Esophagus muscularis mucosa (tissue), 4 donors: Measurements from ENCODE around the gene KHDC4. TPM values are rescaled to one million over a fixed set of nuclear protein-coding genes. Genes with fewer than 3 reads are reported as not detected.

Source experiments
- DNase-seq: peaks from one replicate; pipeline ENCODE4 v3.0.0-alpha.2; 2017; ENCODE audit errors: extremely low spot score
- H3K27ac ChIP-seq, 4 donors: fragments of 200-600 bp; sonication (generic); replicated peaks in 1 of 4; 1 replicate in 3 of 4; 2 replicates in 1 of 4; pipeline ENCODE4 v1.5.1; 2016 to 2019; ENCODE audit warnings: mild to moderate bottlenecking in 1 of 4
- H3K27me3 ChIP-seq, 4 donors: fragments of 200-600 bp; sonication (generic); one replicate each; pipeline versions ENCODE4 v1.5.1 to v1.6.0; 2016 to 2019
- H3K36me3 ChIP-seq, 4 donors: fragments of 200-600 bp; sonication (generic); one replicate each; pipeline ENCODE4 v1.5.1; 2016 to 2019
- H3K4me1 ChIP-seq, 4 donors: fragments of 200-600 bp; sonication (generic); one replicate each; pipeline ENCODE4 v1.5.1; 2016 to 2019
- H3K4me3 ChIP-seq, 4 donors: fragments of 200-600 bp; sonication (generic); 1 replicate in 2 of 4; 2 replicates in 2 of 4; pipeline ENCODE4 v1.5.1; 2016 to 2019; ENCODE audit warnings: mild to moderate bottlenecking in 4 of 4, moderate library complexity in 1 of 4
- H3K9me3 ChIP-seq, 4 donors: fragments of 200-600 bp; sonication (generic); 1 replicate in 3 of 4; 2 replicates in 1 of 4; pipeline ENCODE4 v1.5.1; 2016 to 2019
- CTCF ChIP-seq, 3 experiments: fragments of 200-600 bp in 2 of 3; fragments of 450-650 bp in 1 of 3; sonication (generic) in 2 of 3; IDR thresholded peaks; one replicate each; pipeline ENCODE4 v1.5.1; 2017 to 2019; ENCODE audit warnings: antibody characterized with exemption in 3 of 3, mild to moderate bottlenecking in 2 of 3, moderate library complexity in 1 of 3
- EP300 ChIP-seq: sonication (generic); formaldehyde crosslinking; IDR thresholded peaks from one replicate; pipeline ENCODE4 v1.6.1; 2017; ENCODE audit warnings: antibody characterized with exemption
- POLR2A ChIP-seq: fragments of 450-650 bp; IDR thresholded peaks from one replicate; pipeline ENCODE4 v1.6.1; 2017; ENCODE audit warnings: antibody characterized with exemption, moderate library complexity, mild to moderate bottlenecking, low read depth
- POLR2AphosphoS5 ChIP-seq, 2 donors: sonication (generic); formaldehyde crosslinking; IDR thresholded peaks; one replicate each; pipeline ENCODE4 v1.6.1; 2017; ENCODE audit warnings: antibody characterized with exemption in 2 of 2
- WGBS: methylation state at CpG from one replicate; pipeline ENCODE4 v1.1.5; 2018; 5-methylcytosine and 5-hydroxymethylcytosine counted together
- intact Hi-C: fragments of 100-400 bp; cut with DNase I; formaldehyde crosslinking; loops from one replicate; pipeline ENCODE4 v1.15.1; 2023
- total RNA-seq, 4 donors: library from RNA; depleted of rRNA; stranded (reverse); fragments of >200 nt; gene quantifications; one replicate each; pipeline versions ENCODE4 v1.1.0 to v1.2.1, GENCODE V29; 2016

KHDC4 gene
- total RNA-seq, 4 donors from 2014 or later = 25.8 to 41.5 (median 29.2) TPM

- no peaks in the 10 kb centered on the region for H3K27me3 ChIP-seq
- intact Hi-C loops = loop anchor here (1.0 kb wide), 1 partner anchor 51 kb away; no protein-coding TSS in a partner anchor
- no peaks in the 10 kb centered on the region for H3K9me3 ChIP-seq
- TF ChIP-seq CTCF (IDR thresholded peaks at IDR 0.05) = peak; percentile 67 to 81 (median 67)
- TF ChIP-seq EP300 = no peak
- H3K4me1 ChIP-seq = peaks cover 61 to 68% (median 65%) of the 10 kb centered on the region in 4 donors
- 0% methylated on average over 1 of the region's 1 CpG for WGBS
- no peak overlapping the region for H3K4me3 ChIP-seq
- peaks cover 0 to 4% (median 2%) of the 10 kb centered on the region in 4 donors for H3K36me3 ChIP-seq
- DNase-seq = no peak
- H3K27ac ChIP-seq = peak overlapping the region; percentile 8 to 71 (median 42)
Measured at GRCh38 chr1:155938220-155938627, 4.0 kb upstream of the KHDC4 start.

- Histone ChIP-seq H3K9me3 (no peaks in the 10 kb centered on the region), H3K27ac (peak overlapping the region; percentile 85 to 94 (median 88)), H3K4me3 (peak overlapping the region; percentile 61 to 85 (median 76)), H3K36me3 (peaks cover 5 to 36% (median 23%) of the 10 kb centered on the region in 4 donors), H3K27me3 (no peaks in the 10 kb centered on the region), H3K4me1 (peaks cover 61 to 68% (median 66%) of the 10 kb centered on the region in 4 donors)
- WGBS = 81% methylated on average over 24 of the region's 24 CpGs
- intact Hi-C loops = no loop called here
- DNase-seq = no peak
- TF ChIP-seq CTCF (IDR thresholded peaks at IDR 0.05) = no peak
Measured at GRCh38 chr1:155934936-155935590, 850 bp upstream of the KHDC4 start.

GRCh38 chr1:155933591-155934096, 569 bp downstream of the KHDC4 start:
- H3K4me3 ChIP-seq = peak overlapping the region; percentile 61 to 85 (median 76)
- peaks cover 19 to 50% (median 37%) of the 10 kb centered on the region in 4 donors for H3K36me3 ChIP-seq
- H3K4me1 ChIP-seq = peaks cover 48 to 61% (median 59%) of the 10 kb centered on the region in 4 donors
- H3K9me3 ChIP-seq = no peaks in the 10 kb centered on the region
- intact Hi-C loops = no loop called here
- TF ChIP-seq EP300 (no peak), CTCF (IDR thresholded peaks at IDR 0.05) (no peak), POLR2AphosphoS5 (IDR thresholded peaks at IDR 0.05) (no peak), POLR2A (no peak)
- DNase-seq = no peak
- peak overlapping the region; percentile 85 to 94 (median 88) for H3K27ac ChIP-seq
- 3% methylated on average over 10 of the region's 10 CpGs for WGBS
- H3K27me3 ChIP-seq = no peaks in the 10 kb centered on the region

DNA sequence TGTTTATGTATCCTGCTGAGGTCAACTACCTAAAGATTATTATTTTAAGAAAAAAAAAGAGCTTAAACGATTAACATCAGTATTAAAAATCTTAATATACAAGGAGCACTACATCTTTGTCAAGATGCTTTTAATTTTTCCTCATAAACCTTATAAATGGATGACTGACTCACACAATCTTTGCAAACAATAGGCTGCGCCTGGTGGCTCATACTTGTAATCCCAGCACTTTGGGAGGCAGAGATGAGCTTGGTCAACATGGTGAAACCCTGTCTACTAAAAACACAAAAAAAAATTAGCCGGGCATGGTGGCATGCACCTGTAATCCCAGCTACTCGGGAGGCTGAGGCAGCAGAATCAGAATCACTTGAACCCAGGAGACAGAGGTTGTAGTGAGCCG, 1.7 kb downstream of the KHDC4 start:
- WGBS = 83% methylated on average over 5 of the region's 5 CpGs
- TF ChIP-seq EP300 = no peak
- no peak for TF ChIP-seq POLR2A
- TF ChIP-seq POLR2AphosphoS5 (IDR thresholded peaks at IDR 0.05) = no peak
- no peak for TF ChIP-seq CTCF (IDR thresholded peaks at IDR 0.05)
- DNase-seq = no peak
- Histone ChIP-seq H3K9me3 (no peaks in the 10 kb centered on the region), H3K27me3 (no peaks in the 10 kb centered on the region), H3K27ac (no peak overlapping the region), H3K4me1 (peaks cover 41 to 52% (median 51%) of the 10 kb centered on the region in 4 donors), H3K4me3 (peak overlapping the region in 1 of 4 donors; percentile 73), H3K36me3 (peaks cover 29 to 61% (median 49%) of the 10 kb centered on the region in 4 donors)
- intact Hi-C loops = no loop called here
